GM21786 (cell line): ENCODE measurements around the gene SPATA31C1.
"Not testable (repeated sequence)": the region's sequence is repeated elsewhere in the genome, so short reads cannot be mapped to it uniquely, and the experiment has no call there.

Experiments used
- ATAC-seq: cut with Tn5 transposase; IDR thresholded peaks from one replicate; pipeline ENCODE4 v1.9.1; 2021; ENCODE audit not compliant: unreplicated experiment

SPATA31C1 gene

DNA sequence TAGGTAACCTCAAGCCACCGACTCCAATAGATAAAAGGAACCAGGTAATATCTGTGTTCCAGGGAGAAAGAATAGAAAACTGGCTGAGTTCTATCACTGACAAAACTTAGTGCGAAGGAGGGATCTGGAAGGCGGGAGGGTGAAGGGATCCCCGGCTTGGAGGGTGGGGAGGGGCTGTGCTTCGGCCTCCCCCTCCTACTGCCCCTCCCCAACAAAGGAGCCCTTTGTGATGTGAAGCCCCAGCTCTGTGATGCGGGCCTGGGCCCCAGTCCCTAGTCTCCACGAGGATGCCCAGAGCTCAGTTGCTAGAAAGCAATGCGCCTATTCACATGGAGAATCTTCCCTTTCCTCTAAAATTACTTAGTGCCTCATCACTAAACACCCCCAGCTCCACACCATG is at the start of gene SPATA31C1:
Gene SPATA31C1, plus strand, starts transcription at position 301 of the 400 bp plus-strand sequence.
- not testable (repeated sequence) for ATAC-seq

DNA sequence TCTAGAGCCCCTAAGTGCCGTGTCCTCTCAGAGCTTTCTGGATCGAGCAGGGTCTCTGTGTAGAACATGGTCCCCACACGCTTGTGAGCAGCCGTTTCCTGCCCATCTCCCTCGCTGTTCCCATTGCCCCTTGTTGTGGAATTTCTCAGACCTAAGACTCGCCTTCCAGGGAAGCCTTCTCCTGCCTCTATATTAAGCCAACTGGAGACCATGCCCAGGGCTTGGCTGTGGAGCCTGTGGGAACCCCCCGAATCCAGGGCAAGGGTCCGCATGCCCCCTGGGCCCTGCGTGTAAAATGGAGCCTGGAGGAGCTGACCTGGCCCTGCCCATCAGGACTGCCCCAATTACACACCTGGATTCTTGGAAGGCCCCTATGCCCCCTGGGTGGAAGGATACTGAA is 49.6 kb upstream of the SPATA31C1 start:
- no peak for ATAC-seq

DNA sequence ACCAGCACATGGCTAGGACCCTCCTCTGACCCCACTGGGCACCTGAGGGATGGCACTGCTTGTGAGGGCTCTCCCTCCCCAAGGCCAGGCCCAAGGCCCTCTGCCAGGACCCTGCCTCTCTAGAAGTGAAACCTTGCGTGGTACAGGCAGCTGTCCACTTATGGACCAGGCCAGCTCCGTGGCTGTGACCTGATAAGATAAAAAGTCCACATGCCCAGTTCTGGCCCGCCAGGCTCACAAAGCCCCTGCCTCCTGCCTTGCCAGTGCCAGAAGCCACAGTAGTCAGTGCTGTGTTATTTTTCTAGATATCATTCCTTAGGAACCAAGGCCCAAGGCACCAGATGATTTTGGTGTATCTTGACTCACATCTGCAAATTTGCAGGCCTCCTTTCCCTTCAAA is 49.1 kb upstream of the SPATA31C1 start:
- no peak for ATAC-seq

DNA sequence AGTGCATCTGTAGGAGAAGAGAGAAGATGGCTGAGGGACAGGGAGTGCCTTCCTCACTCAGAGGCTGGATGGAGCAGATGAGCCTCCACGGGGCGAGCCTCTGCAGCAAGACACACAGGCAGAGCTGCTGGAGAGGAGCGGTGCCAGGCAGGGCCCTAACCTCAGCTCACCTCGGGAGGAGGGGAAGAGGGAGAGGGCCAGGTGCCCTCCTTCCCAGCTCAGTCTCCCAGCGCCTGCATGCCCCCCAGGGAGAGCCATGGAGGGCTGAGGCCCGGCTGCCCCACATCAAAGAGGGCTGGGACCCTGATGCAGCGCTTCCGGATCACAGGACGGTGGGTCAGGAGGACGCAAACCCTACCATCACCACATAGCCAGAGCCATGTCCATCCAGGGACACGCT is 48.7 kb upstream of the SPATA31C1 start:
- ATAC-seq = no peak

DNA sequence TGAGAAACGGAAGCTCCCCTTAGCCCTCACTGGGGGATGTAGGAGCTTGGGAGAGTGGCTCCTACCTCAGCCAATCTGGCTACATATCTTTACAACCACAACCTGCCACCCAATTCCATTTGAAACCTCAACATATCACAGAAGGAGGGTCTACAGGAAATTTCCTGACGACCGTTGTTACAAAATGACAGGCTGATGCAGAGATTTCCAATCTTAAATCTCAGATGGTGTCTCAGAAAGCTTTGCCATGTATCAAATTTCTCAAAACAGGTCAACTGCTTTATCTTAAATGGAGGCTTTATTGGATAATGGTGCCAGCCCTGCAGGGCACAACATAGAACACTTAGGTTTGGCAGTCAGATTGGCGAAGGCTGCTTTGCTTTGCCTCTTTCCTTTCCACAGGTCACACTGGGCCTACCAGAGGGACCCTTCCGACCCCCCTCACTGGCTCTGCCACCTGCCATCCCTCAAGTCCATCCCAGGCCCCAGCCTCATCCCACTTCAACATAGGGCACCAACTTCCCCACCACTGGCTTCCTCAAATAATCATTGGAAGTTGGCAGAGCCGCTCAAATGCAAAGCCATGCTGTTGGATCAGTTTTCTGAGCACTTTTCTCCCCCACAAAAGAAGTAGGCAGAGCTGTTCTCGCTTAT is 46.2 kb upstream of the SPATA31C1 start:
- no peak for ATAC-seq

DNA sequence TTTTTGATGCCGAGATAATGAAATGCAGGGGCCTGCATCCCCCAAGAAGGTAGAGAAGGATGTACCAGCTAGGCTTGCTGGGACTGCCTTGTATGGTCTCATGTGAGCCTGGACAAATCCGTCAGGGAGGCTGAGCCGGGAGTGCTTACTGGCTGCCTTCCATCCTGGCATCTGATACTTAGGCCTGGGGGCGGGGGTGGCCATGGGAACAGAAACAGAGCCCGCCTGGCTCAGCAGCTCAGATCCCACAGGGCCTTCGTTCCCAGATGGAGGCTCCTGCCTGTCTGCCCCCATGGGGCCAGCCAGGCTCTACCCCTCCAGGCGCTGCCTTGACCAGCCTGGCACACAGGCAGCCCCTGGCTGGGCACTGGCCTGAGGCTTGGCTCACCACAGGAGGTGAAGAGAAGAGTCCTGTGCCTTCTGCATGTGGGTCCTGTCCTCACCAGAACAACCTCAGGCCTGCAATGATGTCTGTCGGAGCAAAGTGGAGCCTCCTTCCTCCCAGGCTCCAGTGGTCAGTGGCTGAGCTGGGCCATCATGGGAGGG is 45.6 kb upstream of the SPATA31C1 start:
- no peak for ATAC-seq

DNA sequence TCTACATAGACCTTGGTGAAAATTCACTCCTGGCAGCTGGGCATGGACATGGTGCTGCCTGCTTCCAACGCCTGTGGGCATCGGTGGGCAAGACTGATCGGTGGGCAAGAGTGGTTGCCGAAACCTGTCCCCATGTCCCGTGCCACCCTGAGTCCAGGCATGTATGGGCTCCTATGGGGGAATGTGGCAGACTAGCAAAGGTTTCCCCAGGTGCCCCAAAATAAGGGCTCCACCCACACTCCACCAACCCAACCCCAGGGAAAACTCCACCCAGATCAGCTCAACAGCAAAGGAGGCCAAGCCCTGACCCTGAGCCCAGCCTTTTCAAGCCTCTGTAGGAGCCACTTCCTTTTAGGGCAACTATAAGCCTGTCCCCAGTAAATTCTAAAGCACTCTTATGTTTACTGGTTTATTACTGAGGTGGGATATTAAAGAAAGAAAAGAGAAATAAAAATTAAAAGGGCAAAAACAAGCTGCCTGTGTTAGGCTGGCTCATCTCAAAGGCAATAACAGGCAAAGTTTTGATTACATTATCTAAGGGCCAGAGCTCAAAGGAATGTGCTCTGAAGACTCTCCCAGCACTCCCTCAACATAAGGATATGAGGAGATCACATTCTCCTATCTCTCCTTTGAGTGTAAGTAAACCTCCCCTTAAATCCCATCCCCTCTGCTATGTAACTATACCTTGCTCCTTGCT is 44.0 kb upstream of the SPATA31C1 start:
- no peak for ATAC-seq

DNA sequence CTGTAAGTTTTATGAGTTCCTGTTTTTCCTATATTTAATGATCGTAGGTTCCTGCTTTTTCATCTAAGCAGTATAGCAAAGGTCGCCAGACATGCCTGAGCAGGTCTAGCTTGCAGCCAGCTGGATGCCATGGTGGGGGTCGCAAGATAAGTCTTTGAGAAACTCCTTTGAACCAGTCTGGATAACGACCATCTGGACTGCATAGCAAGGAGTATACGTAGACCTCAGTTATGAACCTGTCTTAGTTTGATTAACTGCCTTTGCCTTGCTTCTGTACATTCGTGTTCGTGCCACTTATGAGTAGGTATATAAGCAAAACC is 43.5 kb upstream of the SPATA31C1 start:
- no peak for ATAC-seq

DNA sequence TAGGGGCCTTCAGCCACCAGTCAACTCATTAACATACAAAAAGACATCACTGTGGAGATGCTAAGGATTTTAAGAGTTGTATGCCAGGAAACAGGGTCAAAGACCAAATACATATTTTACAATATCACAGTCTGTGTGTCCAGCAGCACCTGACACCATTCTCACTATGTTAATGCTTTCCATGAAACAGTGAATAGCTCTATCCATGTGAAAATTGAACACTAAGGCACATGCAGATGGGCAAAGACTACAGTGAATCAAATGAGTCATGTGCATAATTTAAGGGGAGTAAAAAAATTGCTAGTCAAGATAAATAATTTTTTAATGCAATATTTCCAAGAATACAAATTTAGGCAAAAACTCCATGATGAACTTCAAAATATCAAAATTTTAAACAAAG is 42.7 kb upstream of the SPATA31C1 start:
- ATAC-seq = no peak

DNA sequence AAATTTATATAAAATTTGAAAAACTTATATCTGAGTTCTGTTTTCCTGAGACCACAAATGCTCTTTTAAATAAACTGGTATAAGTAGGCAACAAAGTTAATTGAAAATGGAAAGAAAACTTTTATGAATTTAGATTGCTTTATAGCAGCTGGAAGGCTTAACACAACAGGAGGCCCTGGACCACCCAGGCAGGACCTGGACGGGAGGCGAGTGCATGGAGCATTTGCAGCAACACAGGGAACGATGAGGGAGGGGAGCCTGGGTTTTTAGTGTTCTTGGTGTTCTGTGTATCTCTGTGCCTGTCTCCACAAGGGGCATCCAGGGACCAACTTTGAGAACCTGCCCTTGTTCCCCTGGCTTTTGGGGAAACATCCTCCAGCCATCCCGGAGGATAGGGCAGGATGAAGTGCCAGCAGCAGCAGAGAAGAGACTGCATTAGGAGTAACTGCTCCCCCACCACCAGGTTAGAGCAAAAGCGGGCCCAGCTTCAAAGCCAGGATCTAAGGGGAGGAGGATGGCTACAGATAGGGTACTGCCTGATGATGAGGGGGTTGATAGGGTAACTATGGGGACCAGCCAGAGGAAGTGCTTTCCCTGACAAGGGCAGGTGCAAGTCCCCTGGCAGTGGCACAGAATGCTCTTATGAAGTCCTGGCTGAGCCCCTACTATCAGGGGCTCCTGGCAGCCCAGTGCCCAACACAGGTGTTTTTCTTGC is 41.8 kb upstream of the SPATA31C1 start:
- no peak for ATAC-seq

DNA sequence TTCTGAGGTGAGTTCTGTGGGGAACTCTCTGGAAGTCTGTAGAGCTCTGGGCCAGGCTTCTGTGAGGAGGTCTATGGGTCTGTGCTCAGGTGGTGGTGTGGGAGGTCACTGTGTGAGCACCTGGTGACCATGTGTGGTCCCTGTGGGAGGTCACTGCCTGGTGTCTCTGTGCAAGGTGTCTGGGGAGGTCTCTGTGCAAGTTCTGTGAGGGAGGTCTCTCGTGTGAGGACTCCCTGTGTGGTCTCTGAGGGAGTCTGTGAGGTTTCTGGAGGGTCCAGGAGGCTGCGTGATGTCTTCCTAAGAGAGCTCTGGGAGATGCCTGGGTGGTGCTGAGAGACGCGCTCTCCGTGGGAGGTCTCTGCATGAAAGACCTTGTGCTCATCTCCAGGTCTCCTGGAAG is 41.1 kb upstream of the SPATA31C1 start:
- ATAC-seq = no peak

DNA sequence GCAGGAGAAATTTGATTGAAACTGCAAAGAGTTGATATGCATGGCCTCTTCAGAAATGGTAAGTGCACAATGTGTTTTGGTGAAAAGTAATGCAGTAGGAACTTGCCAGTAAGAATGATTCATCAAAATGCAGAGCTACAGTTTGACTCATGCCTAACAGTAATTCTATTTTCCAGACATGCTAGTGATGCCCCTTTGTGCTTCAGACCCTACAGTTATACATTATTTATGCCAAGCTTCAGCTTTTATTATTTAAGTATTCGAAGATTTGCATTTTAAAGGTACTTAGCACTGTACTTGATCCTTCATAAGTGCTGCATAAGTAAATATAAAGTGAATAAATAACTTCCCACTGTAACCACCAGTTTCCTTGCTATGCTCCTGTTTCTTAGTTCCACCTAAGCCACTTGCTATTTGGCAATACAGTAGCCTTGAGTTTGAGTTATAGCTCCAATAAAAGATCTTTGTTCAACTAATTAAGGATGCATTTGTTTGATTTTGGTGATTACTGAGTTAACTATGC is 38.7 kb upstream of the SPATA31C1 start:
- no peak for ATAC-seq

DNA sequence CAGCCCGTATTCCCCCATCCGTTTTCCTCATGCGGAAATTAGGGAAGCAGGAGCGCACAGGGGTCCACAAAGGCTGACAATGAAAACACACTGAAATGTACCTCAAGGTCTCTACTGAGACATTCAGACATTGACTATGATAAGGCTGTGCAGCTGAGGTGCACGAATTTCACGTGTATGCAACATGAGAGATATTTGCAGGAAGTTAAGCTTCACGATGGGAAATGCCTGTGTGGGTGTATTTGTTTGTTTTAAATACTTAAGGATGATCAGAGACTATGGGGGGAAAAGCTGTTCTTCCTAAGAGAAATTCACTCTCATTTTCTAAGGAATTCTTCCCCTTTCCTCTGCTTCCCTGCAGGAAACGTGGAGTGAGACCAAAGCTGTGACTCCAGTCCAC is 37.6 kb upstream of the SPATA31C1 start:
- no peak for ATAC-seq

DNA sequence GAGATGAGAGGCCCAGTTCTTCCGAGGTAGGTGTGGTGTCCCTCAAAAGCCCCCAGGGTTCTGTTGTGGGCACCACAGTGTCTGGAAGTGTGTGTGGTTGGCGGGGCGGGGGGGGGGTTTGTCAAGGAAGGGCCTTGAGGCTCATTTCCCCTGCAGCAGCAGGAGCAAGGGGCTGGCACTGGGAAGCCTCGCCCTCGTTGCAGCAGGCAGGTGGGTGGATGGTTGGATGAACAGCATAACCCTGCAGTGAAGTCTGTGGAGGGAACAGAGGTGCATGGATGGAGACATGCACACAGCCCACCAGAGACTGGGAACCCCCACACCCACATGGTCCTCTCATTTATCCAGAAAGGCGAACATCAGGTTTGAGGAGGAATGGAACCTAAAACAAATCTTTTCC is 37.1 kb upstream of the SPATA31C1 start:
- ATAC-seq = no peak

DNA sequence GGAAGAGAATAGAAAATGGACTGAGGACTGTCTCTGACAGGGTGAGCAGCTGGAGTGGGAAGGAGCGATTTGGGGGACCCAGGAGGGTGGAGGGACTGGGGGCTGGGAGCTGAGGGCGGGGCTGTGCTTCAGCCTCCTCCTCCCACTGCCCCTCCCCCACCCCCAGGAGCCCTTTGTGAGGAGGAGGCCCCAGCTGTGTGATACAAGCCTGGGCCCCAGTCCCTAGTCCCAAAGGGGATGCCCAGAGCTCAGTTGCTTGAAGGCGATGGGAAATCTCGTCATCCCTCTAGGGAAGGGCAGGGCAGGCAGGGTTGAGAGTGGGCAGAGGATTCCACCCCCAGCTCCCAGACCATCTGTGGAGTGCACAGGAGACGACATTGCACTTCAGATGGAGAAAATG is 35.1 kb upstream of the SPATA31C1 start, which contains the start of gene SPATA31E1:
Gene SPATA31E1, plus strand, starts transcription at position 251 of the 400 bp plus-strand sequence. Its CDS starts 15 bp downstream, at position 266.
- no peak for ATAC-seq

DNA sequence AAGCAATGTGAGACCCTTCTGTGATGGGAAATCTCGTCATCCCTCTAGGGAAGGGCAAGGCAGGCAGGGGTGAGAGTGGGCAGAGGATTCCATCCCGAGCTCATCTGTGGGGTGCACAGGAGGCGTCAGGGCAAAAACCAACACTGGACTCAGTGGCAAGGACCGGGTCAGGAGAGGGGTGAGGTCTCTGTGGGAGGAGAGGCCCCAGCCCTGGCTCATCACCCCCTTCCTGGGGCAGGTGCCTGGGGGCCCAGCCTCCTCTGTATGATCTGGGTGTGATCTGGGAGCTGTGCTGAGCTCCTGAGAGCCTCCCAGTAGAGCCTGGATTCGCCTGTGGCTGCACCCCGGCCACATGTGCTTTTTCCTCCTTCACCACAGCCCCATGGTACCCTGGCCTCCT is 34.5 kb upstream of the SPATA31C1 start:
- ATAC-seq = no peak

DNA sequence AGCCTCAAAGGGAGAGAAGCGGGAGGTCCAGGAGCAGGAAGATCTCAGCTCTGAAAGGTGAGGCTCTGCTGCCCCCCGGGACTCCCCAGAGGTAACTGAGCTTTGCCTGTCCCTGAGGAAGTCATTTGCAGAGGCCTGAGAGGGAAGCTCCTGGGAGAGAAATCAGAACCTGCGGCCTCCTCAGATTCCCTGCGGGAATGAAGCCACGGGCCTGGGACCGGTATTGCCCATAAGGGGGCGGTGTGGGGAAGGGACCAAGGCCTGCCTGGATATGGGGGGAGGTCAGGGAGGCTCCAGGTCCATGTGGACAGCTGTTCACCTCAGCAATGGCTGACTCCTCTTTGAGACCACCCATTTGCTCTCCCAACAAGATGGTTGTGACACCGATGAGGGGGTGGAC is 33.8 kb upstream of the SPATA31C1 start:
- no peak for ATAC-seq

DNA sequence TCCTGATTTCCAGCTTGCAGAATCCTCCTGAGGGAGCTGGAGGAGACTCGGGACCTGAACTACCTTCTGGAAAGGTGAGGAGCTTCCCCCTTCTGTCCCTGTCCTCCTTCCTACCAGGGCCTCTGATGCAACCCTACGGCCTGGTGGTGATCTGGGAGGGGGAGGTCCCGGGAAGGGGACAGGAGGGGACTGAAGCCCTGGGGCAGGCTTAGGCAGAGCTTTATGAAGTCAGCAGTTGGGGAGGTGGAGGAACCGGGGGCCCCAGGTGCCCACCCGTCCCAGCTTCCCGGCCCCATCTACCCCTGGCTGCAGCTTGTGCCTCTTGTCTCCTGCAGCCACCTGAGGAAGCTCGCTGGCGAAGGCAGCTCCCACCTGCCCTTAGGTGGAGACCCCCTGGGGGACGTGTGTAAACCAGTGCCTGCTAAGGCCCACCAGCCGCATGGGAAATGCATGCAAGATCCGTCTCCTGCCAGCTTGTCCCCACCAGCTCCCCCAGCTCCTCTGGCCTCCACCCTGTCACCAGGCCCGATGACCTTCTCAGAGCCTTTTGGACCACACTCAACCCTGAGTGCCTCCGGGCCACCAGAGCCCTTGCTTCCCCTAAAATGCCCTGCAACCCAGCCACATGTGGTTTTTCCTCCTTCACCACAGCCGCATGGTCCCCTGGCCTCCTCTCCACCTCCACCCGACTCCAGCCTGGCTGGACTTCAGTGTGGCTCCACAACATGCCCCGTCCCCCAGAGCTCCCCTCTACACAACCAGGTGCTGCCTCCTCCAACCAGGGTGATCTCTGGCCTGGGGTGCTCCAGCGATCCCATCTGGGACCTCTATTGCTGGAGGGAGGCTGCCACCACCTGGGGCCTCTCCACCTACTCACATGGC is 32.9 kb upstream of the SPATA31C1 start:
- no peak for ATAC-seq

DNA sequence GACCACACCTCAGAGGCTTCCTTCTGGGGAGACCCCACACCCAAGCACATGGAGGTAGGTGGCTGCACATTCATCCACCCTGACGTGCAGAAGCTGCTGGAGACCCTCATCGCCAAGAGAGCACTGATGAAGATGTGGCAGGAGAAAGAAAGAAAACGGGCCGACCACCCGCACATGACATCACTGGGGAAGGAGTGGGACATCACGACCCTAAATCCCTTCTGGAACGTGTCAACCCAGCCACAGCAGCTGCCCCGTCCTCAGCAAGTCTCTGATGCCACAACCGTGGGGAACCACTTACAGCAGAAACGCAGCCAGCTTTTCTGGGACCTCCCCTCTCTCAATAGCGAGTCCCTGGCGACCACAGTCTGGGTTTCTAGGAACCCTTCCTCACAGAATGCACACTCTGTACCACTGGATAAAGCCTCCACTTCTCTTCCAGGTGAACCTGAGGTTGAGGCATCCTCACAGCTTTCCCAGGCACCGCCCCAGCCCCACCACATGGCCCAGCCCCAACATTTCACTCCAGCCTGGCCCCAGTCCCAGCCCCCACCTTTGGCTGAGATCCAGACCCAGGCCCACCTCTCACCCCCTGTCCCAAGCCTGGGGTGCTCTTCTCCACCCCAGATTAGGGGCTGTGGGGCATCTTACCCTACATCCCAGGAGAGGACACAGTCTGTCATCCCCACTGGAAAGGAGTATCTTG is 32.1 kb upstream of the SPATA31C1 start:
- no peak for ATAC-seq
